Right hindlimb (tissue), 1 donor: ENCODE results near the gene OTULIN.

Experiments
- DNase-seq: peaks from one replicate; pipeline ENCODE4 v3.0.0-alpha.2; 2018

OTULIN gene

DNA sequence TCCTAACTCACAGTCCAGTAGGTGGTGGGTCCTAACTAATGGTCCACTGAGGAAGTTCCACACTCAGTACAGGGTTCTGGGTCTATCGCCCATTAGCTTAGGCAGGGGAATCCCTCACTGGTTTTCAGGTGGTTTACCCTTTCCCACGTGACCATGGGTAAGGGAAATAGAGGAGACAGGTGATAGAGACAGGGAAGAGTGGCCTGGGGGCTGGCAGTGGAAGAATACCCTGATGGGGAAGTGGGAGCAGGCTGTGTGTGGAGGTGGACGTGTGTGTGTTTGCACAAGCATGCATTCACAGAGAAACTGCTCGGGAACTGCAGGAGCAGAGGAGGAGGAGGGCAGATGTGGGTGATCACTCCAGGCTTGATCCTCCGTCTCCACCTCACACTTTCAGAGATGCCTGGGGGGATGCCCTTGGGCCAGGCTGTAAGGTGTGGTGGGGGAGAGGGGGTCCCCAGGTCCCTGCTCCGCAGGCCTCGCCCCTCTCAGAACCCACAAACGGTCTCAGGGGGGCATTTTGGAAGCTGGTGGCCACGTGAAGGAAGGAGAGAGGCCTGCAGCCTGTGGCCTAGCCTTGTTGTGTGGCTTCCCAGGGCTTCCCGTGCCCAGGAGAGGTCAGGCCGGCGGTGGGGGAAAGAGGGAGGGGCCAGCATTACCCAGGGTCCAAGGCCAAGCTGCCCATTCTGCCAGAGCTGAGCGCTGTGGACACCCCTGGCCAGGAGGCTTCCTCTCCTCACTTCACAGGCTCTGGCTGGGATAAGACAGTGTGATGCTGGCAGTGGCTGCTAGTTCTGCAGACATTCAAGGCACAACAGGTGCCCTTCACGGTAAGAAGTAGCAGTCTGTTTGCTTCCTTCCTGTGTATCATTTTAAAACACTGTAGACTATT, 80.0 kb downstream of the OTULIN start:
- no peak for DNase-seq

DNA sequence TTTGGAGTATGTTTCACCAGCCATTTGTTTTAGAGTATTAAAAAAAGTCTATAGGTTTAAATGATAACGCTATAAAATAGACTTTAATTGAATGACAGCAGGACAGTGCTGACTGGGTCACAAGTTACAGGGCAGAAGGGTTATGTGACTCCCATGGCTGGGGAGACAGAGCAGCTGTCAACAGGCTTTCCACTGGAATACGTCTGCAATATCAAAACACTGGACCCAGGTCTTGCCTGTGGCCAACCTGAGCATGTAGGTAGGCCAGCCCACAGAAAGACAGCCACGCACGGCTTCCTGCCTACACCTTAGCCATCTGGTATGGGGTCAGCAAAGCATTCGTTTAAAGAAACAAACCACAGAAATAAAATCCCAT, 80.7 kb downstream of the OTULIN start:
- no peak for DNase-seq

- DNase-seq, result no peak
Measured at GRCh38 chr5:14745753-14746152, 81.2 kb downstream of the OTULIN start.

DNA sequence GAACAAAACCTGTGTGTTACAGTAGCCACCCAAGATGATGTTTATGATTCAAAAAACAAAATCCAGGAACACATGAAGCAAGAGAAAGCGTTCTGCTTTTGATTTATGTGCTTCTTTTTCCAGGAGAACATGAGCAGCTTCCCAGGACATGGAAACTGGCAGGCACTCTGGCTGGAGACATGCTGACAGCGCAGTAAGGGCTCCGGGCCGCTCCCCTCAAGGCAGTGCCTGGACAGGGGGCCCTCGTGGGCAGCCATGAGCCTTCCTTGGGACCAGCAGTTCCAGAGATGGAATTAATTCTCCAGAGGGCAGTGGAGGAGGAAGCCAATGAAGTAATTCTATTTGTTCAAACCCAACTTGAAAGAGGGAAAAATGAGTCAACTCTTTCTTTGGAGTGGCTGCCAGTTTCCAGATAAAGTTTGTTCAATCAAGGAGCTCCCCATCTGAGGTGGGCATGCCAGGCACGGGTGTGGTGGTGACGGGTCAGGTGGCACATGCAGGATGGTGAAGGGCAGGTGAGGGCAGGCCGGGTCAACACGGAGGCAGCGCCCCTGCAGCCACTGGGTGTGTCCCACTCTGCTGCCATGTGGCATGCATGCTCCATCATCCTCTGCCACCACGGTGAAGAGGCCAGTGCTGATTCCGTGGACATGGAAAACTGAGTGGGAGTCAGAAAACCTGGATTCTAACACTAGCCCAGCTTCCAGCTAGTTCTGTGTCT, 83.8 kb downstream of the OTULIN start:
- DNase-seq, result peak; percentile 69
